Heart left ventricle (tissue), 16 donors: ENCODE data around the gene CREB3. TPM values are rescaled to one million over a fixed set of nuclear protein-coding genes. Genes with fewer than 3 reads are reported as not detected.

ENCODE experiments used
- ATAC-seq, 4 donors: fragments of 200-7000 bp; cut with Tn5 transposase; one replicate each; pipeline ENCODE4 v1.9.1; 2020 to 2022; ENCODE audit warnings: moderate library complexity in 4 of 4, mild to moderate bottlenecking in 3 of 4, moderate number of reproducible peaks in 1 of 4
- DNase-seq, 5 donors: peaks; one replicate each; pipeline ENCODE4 v3.0.0-alpha.2; 2020
- H3K27ac ChIP-seq, 12 donors: fragments of 200-600 bp; sonication (generic) in 4 of 12; one replicate each; pipeline versions ENCODE4 v1.5.0 to v1.8.0; 2016 to 2022; ENCODE audit warnings: mild to moderate bottlenecking in 2 of 12
- H3K27me3 ChIP-seq, 9 donors: fragments of 200-600 bp; sonication (generic) in 2 of 9; one replicate each; pipeline versions ENCODE4 v1.5.1 to v1.8.0; 2016 to 2022; ENCODE audit warnings: mild to moderate bottlenecking in 3 of 9
- H3K36me3 ChIP-seq, 9 donors: fragments of 200-600 bp; sonication (generic) in 2 of 9; one replicate each; pipeline versions ENCODE4 v1.5.0 to v1.8.0; 2018 to 2022; ENCODE audit warnings: mild to moderate bottlenecking in 2 of 9
- H3K4me1 ChIP-seq, 12 donors: fragments of 200-600 bp; sonication (generic) in 4 of 12; one replicate each; pipeline versions ENCODE4 v1.5.0 to v1.8.0; 2016 to 2022; ENCODE audit warnings: mild to moderate bottlenecking in 3 of 12
- H3K4me3 ChIP-seq, 12 donors: fragments of 200-600 bp; sonication (generic) in 4 of 12; one replicate each; pipeline versions ENCODE4 v1.5.0 to v1.8.0; 2017 to 2022; ENCODE audit warnings: mild to moderate bottlenecking in 9 of 12, moderate library complexity in 4 of 12
- H3K9me3 ChIP-seq, 12 donors: fragments of 200-600 bp; sonication (generic) in 4 of 12; one replicate each; pipeline versions ENCODE4 v1.5.0 to v1.8.0; 2016 to 2022; ENCODE audit warnings: mild to moderate bottlenecking in 1 of 12
- CTCF ChIP-seq, 12 donors: fragments of 200-600 bp; sonication (generic) in 4 of 12; IDR thresholded peaks; one replicate each; pipeline versions ENCODE4 v1.5.0 to v1.8.0; 2018 to 2022; ENCODE audit warnings: antibody characterized with exemption in 12 of 12, mild to moderate bottlenecking in 5 of 12
- POLR2A ChIP-seq, 2 donors: fragments of 450-650 bp; IDR thresholded peaks; one replicate each; pipeline ENCODE4 v1.6.1; 2017; ENCODE audit warnings: antibody characterized with exemption in 2 of 2, mild to moderate bottlenecking in 2 of 2, moderate library complexity in 2 of 2
- WGBS, 4 donors: extraction: QIAGEN DNeasy Blood & Tissue Kit in 2 of 4; methylation state at CpG; one replicate each; pipeline versions ENCODE4 v1.1.5 to v1.1.7; 2013 to 2018; 5-methylcytosine and 5-hydroxymethylcytosine counted together
- intact Hi-C, 10 donors: fragments of 100-400 bp; cut with DNase I; formaldehyde crosslinking; loops; one replicate each; pipeline versions ENCODE4 v1.11.1 to v1.14.2; 2022
- polyA plus RNA-seq, 2 donors: library from polyadenylated mRNA; stranded (reverse); fragments of 200-250 nt; gene quantifications; one replicate each; pipeline ENCODE4 v1.2.3, GENCODE V29; 2013
- total RNA-seq, 9 donors: library from RNA; depleted of rRNA in 2 of 9; stranded (reverse); fragments of >200 nt in 2 of 9; fragmentation: NEBNext Ultra II Directional in 3 of 9; extraction: Animal tissue kit (Norgen Biotek cat#: 25700) in 3 of 9; gene quantifications; one replicate each; pipeline versions ENCODE4 v1.1.0 to v1.2.4, GENCODE V29; 2016 to 2023
- donor health status: ischemic (EF 13 %, LVEDD 7.1; RV severe dilation, severe dysfunction).
- donor health status: healthy with polysubstance abuse.
- donor health status: DM: no; HTN: yes; CAD: no.
- donor health status: DM: no; HTN: no; CAD: no.
- donor health status: ischemic (EF 25% LVEDD 6.9; RV normal size, moderate dysfunction).
- donor health status: ischemic (EF 25% LVEDD 5.7; RV mildly dilated, moderate dysfunction).
- donor health status: healthy.
- donor health status: DM: yes; HTN: yes; CAD: no.
- donor health status: ischemic (EF 35%, LVEDD 5.7; RV mildly dilated, moderate dysfunction).
- donor health status: nonischemic (EF 11% LVEDD 7.7; RV severe dilation, severe dysfunction).
- donor health status: DM: yes; HTN: yes; CAD: no.
- donor health status: PGD.
- donor health status: ischemic (EF 29% LVEDD 5.4; RV normal size, mild dysfunction).
- donor health status: nonischemic (EF 23%, LVEDD 6.1; RV moderate dilation, normal function).

CREB3 gene
- total and polyA plus RNA-seq, 11 donors = 16.1 to 49.4 (median 26.7) TPM

DNA sequence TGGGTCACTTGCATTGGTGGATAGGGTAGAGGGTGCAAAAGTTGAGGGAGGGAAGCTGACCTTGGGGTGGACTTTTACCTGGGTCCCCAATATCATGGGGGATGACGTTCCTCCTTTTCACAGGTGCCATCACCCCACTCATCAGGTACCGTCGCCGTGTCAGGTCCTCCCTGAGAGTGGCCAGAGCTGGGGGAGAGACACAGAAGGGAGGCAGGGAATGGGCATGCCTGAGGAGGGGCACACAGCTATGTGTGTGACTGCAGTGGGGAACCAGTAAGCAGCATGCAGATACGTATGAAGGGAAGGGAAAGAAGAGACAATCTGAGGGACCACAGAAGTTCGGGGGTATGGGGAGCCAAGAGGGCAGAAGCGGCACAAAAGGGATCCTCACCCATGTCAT lies 6.5 kb downstream of the CREB3 start:
- ATAC-seq = no peak
- Histone ChIP-seq H3K9me3 (no peaks in the 10 kb centered on the region), H3K36me3 (peaks cover 0 to 100% (median 97%) of the 10 kb centered on the region in 9 donors), H3K4me1 (peaks cover 0 to 27% (median 6%) of the 10 kb centered on the region in 12 donors), H3K4me3 (no peak overlapping the region), H3K27ac (no peak overlapping the region), H3K27me3 (no peaks in the 10 kb centered on the region)
- TF ChIP-seq CTCF (IDR thresholded peaks at IDR 0.05) = no peak
- no peak for TF ChIP-seq POLR2A (IDR thresholded peaks at IDR 0.05)
- intact Hi-C loops = loop anchor here in 3 of 10 donors (5.0 kb wide), 3 partner anchors 88 to 627 kb away; partner anchors contain the start of genes FAM221B (in 1 of the 3) and TMEM8B (in 1 of the 3)
- 84 to 88% (median 85%) methylated on average over 7 of the region's 7 CpGs for WGBS, 4 donors
- no peak for DNase-seq

DNA sequence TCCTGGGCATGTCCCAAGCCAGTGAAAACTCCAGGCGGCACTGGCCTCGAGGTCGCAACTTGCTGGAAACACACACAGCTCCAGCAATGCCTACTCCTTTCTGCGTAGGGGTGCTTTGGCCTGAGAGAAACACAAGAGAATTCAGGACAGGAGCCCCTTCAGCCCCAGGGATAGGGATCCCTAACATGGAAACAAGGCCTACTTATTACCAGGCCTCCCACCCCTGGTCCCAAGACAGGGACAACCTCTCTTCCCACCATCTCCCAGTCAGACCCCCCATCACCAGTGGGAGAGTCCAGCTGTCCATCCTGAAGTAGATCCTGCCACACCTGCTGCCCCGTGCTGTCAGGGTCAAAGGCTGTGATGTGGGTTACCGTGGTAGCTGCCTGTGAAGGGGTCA lies 7.8 kb downstream of the CREB3 start:
- Histone ChIP-seq H3K27me3 (no peaks in the 10 kb centered on the region), H3K36me3 (peaks cover 0 to 100% (median 98%) of the 10 kb centered on the region in 9 donors), H3K27ac (no peak overlapping the region), H3K9me3 (no peaks in the 10 kb centered on the region), H3K4me1 (peaks cover 0 to 34% (median 17%) of the 10 kb centered on the region in 12 donors), H3K4me3 (no peak overlapping the region)
- WGBS, 4 donors = 87 to 92% (median 88%) methylated on average over 4 to 6 of the region's 6 CpGs
- no peak for DNase-seq
- ATAC-seq = no peak
- TF ChIP-seq CTCF (IDR thresholded peaks at IDR 0.05) (no peak), POLR2A (IDR thresholded peaks at IDR 0.05) (no peak)
- intact Hi-C loops = no loop called here

- DNase-seq = no peak
- no peak for TF ChIP-seq POLR2A (IDR thresholded peaks at IDR 0.05)
- no peak for TF ChIP-seq CTCF (IDR thresholded peaks at IDR 0.05)
- Histone ChIP-seq H3K4me3 (no peak overlapping the region), H3K4me1 (peaks cover 0 to 39% (median 27%) of the 10 kb centered on the region in 12 donors), H3K27ac (no peak overlapping the region), H3K9me3 (no peaks in the 10 kb centered on the region), H3K36me3 (peaks cover 0 to 93% (median 84%) of the 10 kb centered on the region in 9 donors), H3K27me3 (no peaks in the 10 kb centered on the region)
- 69 to 73% (median 71%) methylated on average over 7 of the region's 7 CpGs for WGBS, 4 donors
- intact Hi-C loops = no loop called here
- ATAC-seq = no peak
These were observed 9.3 kb downstream of the CREB3 start for GRCh38 chr9:35741740-35742139.

DNA sequence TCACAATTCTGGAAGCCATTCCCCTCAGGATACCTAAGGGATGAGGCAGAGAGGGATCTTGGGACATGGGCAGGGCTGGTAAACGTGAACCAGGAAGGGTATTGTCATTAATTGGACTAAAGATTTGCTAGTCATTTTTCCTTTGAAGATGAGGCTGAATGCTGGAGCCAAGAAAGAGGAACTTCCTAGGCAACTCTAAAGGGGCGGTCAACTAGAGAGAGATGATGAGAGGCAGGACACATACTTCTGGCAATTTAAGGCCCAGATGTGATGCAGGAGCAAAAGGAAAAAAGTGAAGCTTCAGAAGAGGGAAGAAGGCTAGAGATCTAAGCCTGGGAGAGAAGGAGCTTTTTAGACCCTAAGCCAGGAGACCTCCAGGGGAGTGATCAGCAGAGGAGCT lies 11.0 kb downstream of the CREB3 start:
- Histone ChIP-seq H3K4me3 (no peak overlapping the region), H3K27me3 (no peaks in the 10 kb centered on the region), H3K36me3 (peaks cover 0 to 76% (median 67%) of the 10 kb centered on the region in 9 donors), H3K27ac (no peak overlapping the region), H3K4me1 (peaks cover 0 to 50% (median 42%) of the 10 kb centered on the region in 12 donors), H3K9me3 (no peaks in the 10 kb centered on the region)
- intact Hi-C loops = no loop called here
- DNase-seq = no peak
- WGBS, 4 donors = 52 to 61% (median 58%) methylated on average over 2 of the region's 2 CpGs
- TF ChIP-seq POLR2A (IDR thresholded peaks at IDR 0.05) (no peak), CTCF (IDR thresholded peaks at IDR 0.05) (no peak)
- ATAC-seq = no peak
